Type B pancreatic cell (in vitro differentiated cells): Measurements from ENCODE around the gene SLC15A5. TPM values are rescaled to one million over a fixed set of nuclear protein-coding genes. Genes with fewer than 3 reads are reported as not detected.

Experiments
- DNase-seq: peaks from one replicate; pipeline ENCODE4 v3.0.0; 2021; ENCODE audit warnings: mixed read lengths; ENCODE audit not compliant: unreplicated experiment; ENCODE audit errors: extremely low spot score
- H3K27ac Mint-ChIP-seq: 2 replicates; pipeline ENCODE4 v1.8.0; 2021; ENCODE audit warnings: mild to moderate bottlenecking, mixed read lengths
- H3K27me3 Mint-ChIP-seq: 2 replicates; pipeline ENCODE4 v1.8.0; 2021; ENCODE audit warnings: mixed read lengths
- H3K36me3 Mint-ChIP-seq: 2 replicates; pipeline ENCODE4 v1.8.0; 2021; ENCODE audit warnings: mixed read lengths
- H3K4me1 Mint-ChIP-seq: one replicate; pipeline ENCODE4 v1.8.0; 2021; ENCODE audit warnings: mixed read lengths; ENCODE audit not compliant: unreplicated experiment
- H3K4me3 Mint-ChIP-seq: 2 replicates; pipeline ENCODE4 v1.8.0; 2021; ENCODE audit warnings: mild to moderate bottlenecking, mixed read lengths
- H3K9me3 Mint-ChIP-seq: 2 replicates; pipeline ENCODE4 v1.8.0; 2021; ENCODE audit warnings: mixed read lengths
- CTCF ChIP-seq: fragments of 200-600 bp; sonication (generic); conservative IDR thresholded peaks from 2 replicates; pipeline ENCODE4 v1.5.0; 2021; ENCODE audit warnings: antibody characterized with exemption, mild to moderate bottlenecking
- total RNA-seq: library from RNA; stranded (reverse); gene quantifications from 2 replicates; pipeline ENCODE4 v1.2.1, GENCODE V29; 2021; ENCODE audit warnings: low replicate concordance

SLC15A5 gene
- total RNA-seq, 1 donor from 2014 or later: not detected

GRCh38 chr12:16148938-16149337 lies 128.5 kb downstream of the SLC15A5 start:
- no peaks in the 10 kb centered on the region for H3K9me3 Mint-ChIP-seq
- no peak overlapping the region for H3K4me3 Mint-ChIP-seq
- no peak for TF ChIP-seq CTCF
- H3K4me1 Mint-ChIP-seq: no peaks in the 10 kb centered on the region
- H3K27ac Mint-ChIP-seq: no peak overlapping the region
- H3K27me3 Mint-ChIP-seq: peaks cover 12% of the 10 kb centered on the region
- DNase-seq: no peak
- no peaks in the 10 kb centered on the region for H3K36me3 Mint-ChIP-seq

Other genes with a start within 250 kb of the SLC15A5 start
- 71.6 and 150 TPM in 2 replicates for gene MGST1, start 70.0 kb upstream of the SLC15A5 start, total RNA-seq